ENCODE measurements around the gene ZNF827.

DNA sequence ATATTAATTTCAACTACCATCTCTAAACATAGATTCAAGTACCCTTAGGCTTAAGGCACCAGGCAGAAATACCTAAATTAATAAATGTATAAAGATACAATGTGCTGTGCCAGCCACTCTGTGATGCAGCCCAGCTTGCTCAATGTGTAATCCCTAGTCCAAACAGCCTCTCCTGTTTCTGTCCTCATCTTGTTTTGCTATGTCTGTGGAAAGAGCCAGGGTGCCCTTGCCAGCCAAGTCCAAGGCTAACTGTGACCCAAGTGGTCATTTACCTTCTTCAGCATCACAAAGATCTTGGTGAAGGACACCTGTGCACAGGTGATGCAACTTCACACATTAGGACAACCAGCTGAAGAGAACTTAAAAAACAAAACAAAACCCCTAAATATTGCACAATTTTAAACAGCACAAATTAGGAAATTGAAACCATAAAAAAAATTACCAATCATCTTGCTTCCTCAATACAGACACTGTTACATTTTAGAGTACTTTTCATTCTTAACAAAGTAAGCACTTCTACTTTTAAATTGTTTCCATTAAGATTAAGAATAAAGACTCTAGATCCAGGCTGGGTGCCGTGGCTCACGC lies 169.1 kb downstream of the ZNF827 start:
- TF ChIP-seq, protein P1, sequence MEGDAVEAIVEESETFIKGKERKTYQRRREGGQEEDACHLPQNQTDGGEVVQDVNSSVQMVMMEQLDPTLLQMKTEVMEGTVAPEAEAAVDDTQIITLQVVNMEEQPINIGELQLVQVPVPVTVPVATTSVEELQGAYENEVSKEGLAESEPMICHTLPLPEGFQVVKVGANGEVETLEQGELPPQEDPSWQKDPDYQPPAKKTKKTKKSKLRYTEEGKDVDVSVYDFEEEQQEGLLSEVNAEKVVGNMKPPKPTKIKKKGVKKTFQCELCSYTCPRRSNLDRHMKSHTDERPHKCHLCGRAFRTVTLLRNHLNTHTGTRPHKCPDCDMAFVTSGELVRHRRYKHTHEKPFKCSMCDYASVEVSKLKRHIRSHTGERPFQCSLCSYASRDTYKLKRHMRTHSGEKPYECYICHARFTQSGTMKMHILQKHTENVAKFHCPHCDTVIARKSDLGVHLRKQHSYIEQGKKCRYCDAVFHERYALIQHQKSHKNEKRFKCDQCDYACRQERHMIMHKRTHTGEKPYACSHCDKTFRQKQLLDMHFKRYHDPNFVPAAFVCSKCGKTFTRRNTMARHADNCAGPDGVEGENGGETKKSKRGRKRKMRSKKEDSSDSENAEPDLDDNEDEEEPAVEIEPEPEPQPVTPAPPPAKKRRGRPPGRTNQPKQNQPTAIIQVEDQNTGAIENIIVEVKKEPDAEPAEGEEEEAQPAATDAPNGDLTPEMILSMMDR (conservative IDR thresholded peaks at IDR 0.05), result no peak
- TF ChIP-seq EZH2 (IDR thresholded peaks at IDR 0.05; ENCODE audit: low read depth), result no peak
